ENCODE measurements around the gene SKAP1.
"Not testable (repeated sequence)": the region's sequence is repeated elsewhere in the genome, so short reads cannot be mapped to it uniquely, and the experiment has no call there.

Gene SKAP1

GRCh38 chr17:48429638-48430586, at the start of gene SKAP1:
Gene SKAP1 (minus strand): TSS chr17:48430214.
- no peak for DNase-seq

DNA sequence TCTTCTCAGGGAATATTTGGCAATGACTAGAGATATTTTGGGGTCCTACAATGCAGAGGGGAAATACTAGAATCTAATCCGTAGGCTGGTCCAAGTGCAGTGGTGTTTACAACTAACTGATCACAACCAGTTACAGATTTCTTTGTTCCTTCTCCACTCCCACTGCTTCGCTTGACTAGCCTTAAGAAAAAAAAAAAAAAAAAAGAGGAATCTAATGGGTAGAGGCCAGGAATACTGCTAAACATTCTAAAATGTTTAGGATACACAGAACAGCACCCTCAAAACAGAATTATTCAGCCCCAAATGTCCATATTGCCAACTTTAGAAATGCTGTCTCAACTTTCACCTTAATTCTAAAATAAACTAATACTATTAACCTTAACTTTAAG, 49.0 kb upstream of the SKAP1 start:
- DNase-seq = no peak

DNA sequence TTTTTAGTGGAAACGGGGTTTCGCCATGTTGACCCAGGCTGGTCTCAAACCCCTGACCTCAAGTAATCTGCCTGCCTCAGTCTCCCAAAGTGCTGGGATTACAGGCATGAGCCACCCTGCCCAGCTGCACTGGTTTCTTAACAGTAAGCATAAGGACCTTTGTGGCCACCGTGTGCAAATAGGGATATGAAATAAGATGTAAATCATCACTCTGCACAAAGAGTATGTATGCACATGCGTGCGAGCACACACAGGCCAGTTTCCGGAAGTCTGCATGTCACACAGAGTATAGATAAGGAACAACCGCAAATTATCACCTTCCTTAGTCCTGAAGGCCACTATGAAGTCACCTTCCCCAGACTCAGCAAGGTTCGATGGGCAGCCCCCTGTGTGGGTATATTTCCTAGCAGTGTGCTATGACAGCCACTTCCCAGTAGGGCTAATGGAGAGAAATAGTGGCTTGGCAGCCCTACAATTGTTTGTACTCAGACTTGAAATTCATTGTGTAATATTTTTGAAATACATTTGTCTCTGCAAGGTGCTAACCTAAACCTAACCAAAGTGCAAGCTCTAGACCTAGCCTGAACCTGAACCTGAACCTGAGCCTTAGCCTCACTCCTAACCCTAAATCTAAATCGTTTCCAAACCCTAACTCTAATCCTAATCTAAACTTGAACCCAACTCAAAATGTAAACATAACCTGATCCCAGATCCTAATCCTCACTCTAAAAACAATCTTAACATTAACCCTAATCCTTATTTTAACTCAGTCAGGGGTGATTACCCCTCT, 48.4 kb upstream of the SKAP1 start:
- DNase-seq = no peak

DNA sequence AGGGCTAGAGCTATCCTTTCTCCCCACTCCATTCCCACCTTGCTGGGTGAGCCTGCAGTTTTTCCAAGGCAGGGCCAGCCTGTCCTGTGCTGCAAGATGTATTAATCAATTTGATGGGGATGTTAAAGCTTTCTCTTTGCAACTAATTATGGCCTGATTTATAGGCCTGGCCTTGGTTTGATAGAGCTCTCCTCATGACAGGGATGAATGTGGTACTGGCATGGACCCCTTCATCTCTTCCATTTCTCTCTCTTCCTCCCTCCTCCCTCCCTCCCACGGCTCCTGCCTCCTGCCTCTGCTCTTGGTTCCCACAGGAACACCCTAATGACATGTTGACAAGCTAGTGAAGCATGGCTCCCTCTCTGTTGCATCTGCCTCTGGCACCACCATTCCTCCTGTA, 47.2 kb upstream of the SKAP1 start:
- no peak for DNase-seq

DNA sequence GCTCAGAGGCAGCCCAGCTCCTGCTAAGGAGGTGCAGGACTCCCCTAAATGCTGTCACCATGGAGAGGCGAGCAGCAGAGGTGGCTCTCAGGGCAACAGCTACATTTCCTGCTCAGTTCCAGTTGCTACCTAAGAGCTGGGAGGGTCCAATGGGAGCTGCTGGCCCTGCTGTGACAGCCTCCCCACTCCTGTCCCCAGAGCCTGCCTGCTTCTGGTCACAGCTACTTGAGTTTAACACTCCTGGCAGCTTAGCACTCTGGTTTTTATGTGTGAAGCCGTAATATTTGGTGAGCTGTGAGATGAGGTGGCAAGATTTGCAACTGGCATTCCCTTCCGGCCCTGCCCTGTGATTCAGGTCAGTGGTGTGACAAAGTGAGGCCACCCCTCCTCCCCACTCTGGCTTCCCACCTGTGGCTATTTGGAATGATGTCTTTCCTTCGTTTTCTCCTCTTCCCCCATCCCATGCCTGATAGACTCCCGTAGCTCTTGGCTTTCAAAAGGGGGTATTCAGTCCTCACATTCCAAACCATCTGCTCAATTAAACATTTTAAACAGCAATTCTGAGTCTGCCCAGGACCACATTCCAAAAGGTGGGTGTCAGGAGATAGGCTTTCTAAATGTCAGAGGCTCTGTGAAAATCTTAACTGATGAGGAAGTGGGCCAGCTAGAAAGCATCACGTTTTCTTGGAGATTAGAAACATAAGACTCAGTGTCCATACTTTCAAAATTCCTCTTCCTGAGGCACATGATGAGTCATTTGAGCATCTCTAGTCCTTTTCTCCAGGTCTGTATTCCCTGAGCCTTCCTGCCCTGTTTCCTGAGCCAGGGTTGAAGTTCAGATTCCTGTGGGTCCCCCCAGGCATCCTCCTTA, 42.6 kb upstream of the SKAP1 start:
- no peak for DNase-seq

GRCh38 chr17:48471817-48472410, 41.9 kb upstream of the SKAP1 start:
- DNase-seq = no peak

DNA sequence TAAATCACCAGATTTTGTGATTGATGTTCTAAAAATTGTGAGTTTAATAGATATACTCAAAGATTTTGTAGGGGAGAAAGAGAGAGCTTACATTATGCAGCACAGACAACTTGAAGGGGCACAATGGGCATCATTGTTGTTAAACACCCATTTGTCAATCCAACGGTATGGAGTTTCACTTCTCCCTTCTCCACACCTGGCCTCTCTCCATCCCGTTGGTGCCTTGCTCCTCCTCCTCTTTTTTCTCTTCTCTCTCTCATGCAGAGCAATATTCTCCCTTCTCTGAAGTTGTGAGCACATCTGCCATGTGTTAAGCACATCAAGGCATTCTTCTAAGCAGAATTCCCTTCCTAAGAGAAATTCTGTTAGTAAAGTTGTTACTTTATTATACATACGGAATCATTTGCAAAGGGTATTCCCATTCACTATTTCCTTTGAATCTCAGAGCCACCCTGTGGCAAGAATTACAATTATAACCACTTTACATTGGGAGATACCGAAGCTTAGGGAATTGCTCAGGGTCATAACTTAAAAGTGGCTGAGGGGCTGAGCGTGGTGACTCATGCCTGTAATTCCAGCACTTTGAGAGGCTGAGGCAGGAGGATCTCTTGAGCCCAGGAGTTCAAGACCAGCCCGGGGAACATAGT, 40.5 kb upstream of the SKAP1 start:
- no peak for DNase-seq

GRCh38 chr17:48469227-48469626, 39.2 kb upstream of the SKAP1 start:
- no peak for DNase-seq

- no peak for DNase-seq
Observed at GRCh38 chr17:48468299-48468698, 38.3 kb upstream of the SKAP1 start.

DNA sequence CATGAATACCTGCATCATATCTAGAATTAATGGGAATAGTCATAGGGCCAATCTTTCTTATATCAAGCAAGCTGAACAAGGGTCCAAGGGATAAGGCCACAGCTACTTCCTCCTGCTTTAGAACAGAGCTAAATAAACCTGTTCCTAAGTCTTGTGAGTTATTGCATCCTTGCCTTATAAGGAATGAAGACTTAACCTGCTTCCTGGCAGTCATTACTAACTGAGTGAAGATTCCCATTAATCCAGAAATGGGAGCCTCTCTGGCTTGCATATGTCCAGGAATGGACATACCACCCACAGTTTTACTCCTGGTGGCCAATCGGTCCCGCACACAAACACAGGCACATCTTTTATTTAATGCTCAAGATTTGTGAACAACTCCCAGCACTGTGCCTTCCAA, 35.9 kb upstream of the SKAP1 start:
- no peak for DNase-seq

GRCh38 chr17:48463526-48463925, 33.5 kb upstream of the SKAP1 start:
- no peak for DNase-seq

DNA sequence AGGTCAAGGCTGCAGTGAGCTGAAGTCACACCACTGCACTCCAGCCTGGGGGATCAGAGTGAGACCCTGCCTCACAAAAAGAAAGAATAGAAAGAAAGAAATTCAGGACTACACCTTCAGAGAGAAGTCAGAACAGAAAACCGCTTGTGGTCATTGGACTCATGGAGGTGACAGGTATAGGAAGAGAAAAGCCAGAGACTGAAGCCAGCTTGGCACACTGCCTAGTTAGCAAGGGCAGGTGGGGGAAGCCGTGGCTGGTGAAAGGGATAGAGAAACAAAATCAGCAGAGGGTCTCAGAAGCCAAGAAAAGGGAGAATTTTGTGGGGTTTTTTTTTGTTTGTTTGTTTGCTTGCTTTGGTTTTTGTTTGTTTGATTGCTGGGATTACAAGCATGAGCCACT, 32.9 kb upstream of the SKAP1 start:
- DNase-seq = no peak

GRCh38 chr17:48460052-48460451, 30.0 kb upstream of the SKAP1 start:
- DNase-seq = no peak

DNA sequence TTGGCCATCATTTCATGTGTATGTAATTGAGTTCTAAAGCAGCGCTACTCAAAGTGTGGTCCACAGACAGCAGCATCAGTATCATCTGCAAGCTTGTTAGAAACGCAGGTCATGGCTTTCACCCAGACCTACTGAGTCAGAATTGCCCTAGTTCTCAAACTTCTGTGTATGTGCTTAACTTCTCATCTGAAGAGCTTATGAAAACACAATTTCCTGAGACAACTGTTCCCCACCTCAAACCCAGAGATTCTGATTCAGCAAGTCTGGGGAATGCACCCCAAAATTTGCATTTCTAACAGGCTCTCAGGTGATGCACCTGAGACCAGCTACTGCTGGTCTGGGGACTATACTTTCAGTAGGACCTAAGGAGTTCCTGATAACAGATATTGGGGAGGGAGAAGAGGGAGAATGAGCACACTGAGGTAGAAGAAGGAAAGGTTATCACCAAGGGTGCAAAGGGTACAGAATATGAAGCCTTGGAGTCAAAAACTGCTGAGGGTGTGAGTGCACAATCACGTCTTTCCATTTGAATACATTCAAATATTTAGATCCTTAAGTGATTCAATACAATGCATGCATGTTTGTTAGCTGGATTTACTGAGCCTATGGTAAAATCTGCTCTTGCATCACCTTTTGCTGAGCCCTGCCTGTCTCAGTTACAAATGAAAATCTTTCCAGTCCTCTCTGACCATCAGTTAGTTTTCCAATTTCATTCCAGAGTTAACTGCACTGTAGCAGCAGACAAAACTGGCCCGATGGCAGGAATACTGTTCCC, 29.2 kb upstream of the SKAP1 start:
- no peak for DNase-seq

DNA sequence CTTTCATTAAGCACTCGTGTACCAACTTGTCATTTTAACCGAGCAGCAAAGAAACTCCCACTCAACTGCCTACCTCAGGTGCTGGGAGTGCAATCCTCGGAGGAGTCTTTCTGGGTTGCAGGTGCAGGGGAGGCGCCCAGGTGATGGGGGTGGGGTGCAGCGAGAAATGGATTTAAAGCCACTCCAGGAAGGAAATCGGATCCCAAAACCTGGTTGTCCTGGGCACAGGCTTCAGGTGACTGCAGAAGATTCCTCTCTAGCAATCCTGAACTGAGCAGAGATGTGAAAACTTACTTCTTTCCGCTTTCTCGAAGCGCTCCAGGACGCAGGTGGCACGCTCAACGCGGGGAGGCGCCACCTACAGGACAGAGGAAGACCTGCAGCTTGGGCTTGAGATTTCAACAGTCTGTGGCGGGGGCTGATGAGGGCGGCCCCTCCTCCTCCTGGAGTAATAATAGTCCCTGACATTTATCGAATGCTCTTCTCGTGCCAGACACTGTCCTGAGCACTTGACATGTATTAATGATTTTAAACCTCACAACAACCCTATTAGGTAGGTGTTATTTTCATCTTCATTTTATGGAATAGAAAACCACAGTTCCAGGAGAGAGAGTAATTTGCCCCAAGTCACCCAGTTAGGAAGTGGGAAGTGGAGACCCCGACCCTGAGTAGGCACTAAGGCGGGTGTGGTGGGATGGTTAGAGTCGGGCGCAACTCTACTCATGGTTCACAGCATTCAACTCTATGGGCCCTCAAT, 27.2 kb upstream of the SKAP1 start:
- DNase-seq = peak; percentile 5

DNA sequence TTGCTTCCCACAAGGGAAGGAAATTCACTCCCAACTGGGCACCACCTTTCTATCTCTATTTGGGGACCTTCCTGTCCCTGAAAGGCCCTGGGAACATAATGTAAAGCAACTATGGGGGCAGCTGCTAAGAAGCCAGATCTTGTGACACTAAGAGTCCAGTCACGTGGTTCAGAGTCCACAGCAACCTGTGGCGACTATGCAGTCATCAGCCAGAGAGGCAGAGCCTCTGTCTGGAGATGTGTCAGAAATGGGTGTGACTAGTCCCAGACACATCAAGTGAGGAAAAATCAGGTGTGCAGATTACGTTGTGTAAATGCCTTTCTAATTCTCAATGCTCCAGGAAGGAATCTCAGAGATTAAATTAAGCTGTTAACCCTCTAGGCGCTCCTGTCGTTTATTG, 26.6 kb upstream of the SKAP1 start:
- DNase-seq = no peak

GRCh38 chr17:48455791-48456190, 25.8 kb upstream of the SKAP1 start:
- no peak for DNase-seq

- no peak for DNase-seq
Observed at GRCh38 chr17:48453447-48453846, 23.4 kb upstream of the SKAP1 start.

- DNase-seq = no peak
Observed at GRCh38 chr17:48451489-48451888, 21.5 kb upstream of the SKAP1 start.

DNA sequence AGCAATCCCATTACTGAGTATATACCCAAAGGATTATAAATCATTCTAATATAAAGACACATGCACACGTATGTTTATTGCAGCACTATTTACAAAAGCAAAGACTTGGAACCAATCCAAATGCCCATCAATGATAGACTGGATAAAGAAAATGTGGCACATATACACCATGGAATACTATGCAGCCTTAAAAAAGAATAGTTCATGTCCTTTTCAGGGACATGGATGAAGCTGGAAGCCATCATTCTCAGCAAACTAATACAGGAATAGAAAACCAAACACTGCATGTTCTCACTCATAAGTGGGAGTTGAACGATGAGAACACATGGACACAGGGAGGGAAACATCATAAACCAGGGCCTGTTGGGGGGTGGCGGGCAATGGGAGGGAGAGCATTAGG, 19.3 kb upstream of the SKAP1 start:
- DNase-seq = not testable (repeated sequence)

GRCh38 chr17:48445248-48445620, 15.2 kb upstream of the SKAP1 start:
- DNase-seq = no peak
